Measurements from ENCODE around the gene PRTG.

PRTG gene

GRCh38 chr15:55782901-55783300 lies 39.9 kb upstream of the PRTG start:
- no peak for DNase-seq (ENCODE audit: low read depth)
- H3K4me3 ChIP-seq (ENCODE audit: low read depth, low read length): no peak overlapping the region
- no peak for TF ChIP-seq CTCF (IDR thresholded peaks at IDR 0.05; ENCODE audit: insufficient read depth, low read depth, low read length, missing control alignments)

- no peak overlapping the region for H3K4me3 ChIP-seq (ENCODE audit: low read depth, low read length)
- TF ChIP-seq CTCF (IDR thresholded peaks at IDR 0.05; ENCODE audit: insufficient read depth, low read depth, low read length, missing control alignments): no peak
- DNase-seq (ENCODE audit: low read depth): no peak
Observed at GRCh38 chr15:55780292-55780691, 37.3 kb upstream of the PRTG start.

GRCh38 chr15:55778932-55779331 lies 36.0 kb upstream of the PRTG start:
- DNase-seq (ENCODE audit: low read depth): no peak
- TF ChIP-seq CTCF (IDR thresholded peaks at IDR 0.05; ENCODE audit: insufficient read depth, low read depth, low read length, missing control alignments): no peak
- H3K4me3 ChIP-seq (ENCODE audit: low read depth, low read length): no peak overlapping the region

- no peak for DNase-seq (ENCODE audit: low read depth)
- no peak for TF ChIP-seq CTCF (IDR thresholded peaks at IDR 0.05; ENCODE audit: insufficient read depth, low read depth, low read length, missing control alignments)
- no peak overlapping the region for H3K4me3 ChIP-seq (ENCODE audit: low read depth, low read length)
Observed at GRCh38 chr15:55775316-55775715, 32.4 kb upstream of the PRTG start.

GRCh38 chr15:55774113-55774970 lies 31.4 kb upstream of the PRTG start:
- peak; percentile 56 for TF ChIP-seq CTCF (IDR thresholded peaks at IDR 0.05; ENCODE audit: insufficient read depth, low read depth, low read length, missing control alignments)
- H3K4me3 ChIP-seq (ENCODE audit: low read depth, low read length): no peak overlapping the region
- peak; percentile 30 for DNase-seq (ENCODE audit: low read depth)

GRCh38 chr15:55770806-55771205 lies 27.9 kb upstream of the PRTG start:
- no peak overlapping the region for H3K4me3 ChIP-seq (ENCODE audit: low read depth, low read length)
- DNase-seq (ENCODE audit: low read depth): no peak
- no peak for TF ChIP-seq CTCF (IDR thresholded peaks at IDR 0.05; ENCODE audit: insufficient read depth, low read depth, low read length, missing control alignments)

- TF ChIP-seq CTCF (IDR thresholded peaks at IDR 0.05; ENCODE audit: insufficient read depth, low read depth, low read length, missing control alignments): no peak
- DNase-seq (ENCODE audit: low read depth): no peak
- H3K4me3 ChIP-seq (ENCODE audit: low read depth, low read length): no peak overlapping the region
Observed at GRCh38 chr15:55770261-55770660, 27.3 kb upstream of the PRTG start.
